Pancreas (tissue), 10 donors: ENCODE measurements around the gene SYNGAP1. TPM values are rescaled to one million over a fixed set of nuclear protein-coding genes. Genes with fewer than 3 reads are reported as not detected.
A peak's percentile ranks its signal among the peaks of the same experiment; 100 is the strongest.

ENCODE experiments used
- ATAC-seq, 4 donors: fragments of 200-7000 bp; cut with Tn5 transposase; one replicate each; pipeline versions ENCODE4 v1.8.0 to v1.9.1; 2020; ENCODE audit warnings: mild to moderate bottlenecking in 4 of 4, moderate library complexity in 4 of 4
- DNase-seq, 6 donors: peaks; one replicate each; pipeline ENCODE4 v3.0.0-alpha.2; 2020
- FAIRE-seq: peaks from 2 replicates; lab custom pipeline; 2012; peaks lifted over from hg19 to GRCh38; lab: Jason Lieb, UNC
- H3K27ac ChIP-seq, 4 donors: fragments of 200-600 bp; sonication (generic); 1 replicate in 3 of 4; 2 replicates in 1 of 4; pipeline versions ENCODE4 v1.5.0 to v1.8.0; 2020
- H3K27me3 ChIP-seq, 4 donors: fragments of 200-600 bp; one replicate each; pipeline ENCODE4 v1.8.0; 2021
- H3K36me3 ChIP-seq, 3 donors: fragments of 200-600 bp; sonication (generic) in 1 of 3; one replicate each; pipeline versions ENCODE4 v1.5.0 to v1.8.0; 2020 to 2021
- H3K4me1 ChIP-seq, 3 donors: fragments of 200-600 bp; one replicate each; pipeline ENCODE4 v1.8.0; 2021
- H3K4me3 ChIP-seq, 4 donors: fragments of 200-600 bp; sonication (generic) in 2 of 4; one replicate each; pipeline versions ENCODE4 v1.5.0 to v1.8.0; 2020 to 2021
- H3K9me3 ChIP-seq, 4 donors: fragments of 200-600 bp; one replicate each; pipeline ENCODE4 v1.8.0; 2021
- WGBS, 2 donors: extraction: QIAGEN DNeasy Blood & Tissue Kit; methylation state at CpG; one replicate each; pipeline ENCODE4 v1.1.7; 2013; 5-methylcytosine and 5-hydroxymethylcytosine counted together
- intact Hi-C, 3 donors: fragments of 100-400 bp; cut with DNase I; formaldehyde crosslinking; loops; one replicate each; pipeline versions ENCODE4 v1.11.1 to v1.14.2; 2022
- polyA plus RNA-seq, 2 donors: library from polyadenylated mRNA; stranded (reverse); fragments of 200-250 nt; gene quantifications; one replicate each; pipeline ENCODE4 v1.2.3, GENCODE V29; 2013
- total RNA-seq, 6 donors: library from RNA; stranded (reverse); fragmentation: NEBNext Ultra II Directional in 4 of 6; extraction: Animal tissue kit (Norgen Biotek cat#: 25700) in 4 of 6; gene quantifications; one replicate each; pipeline versions ENCODE4 v1.2.1 to v1.2.4, GENCODE V29; 2021 to 2023
- TF ChIP-seq, protein P1 (sequence below), 4 donors: fragments of 200-600 bp; sonication (generic) in 3 of 4; IDR thresholded peaks; one replicate each; pipeline versions ENCODE4 v1.5.0 to v1.8.0; 2021; ENCODE audit warnings: antibody characterized with exemption in 4 of 4
- donor health status: healthy with polysubstance abuse.
- donor health status: DM: no; HTN: no; CAD: no; lungs with moderate emphysema.
- donor health status: DM: no; HTN: no; CAD: no.
- donor health status: control.
- donor health status: control.
- donor health status: Bipolar disorder and iron deficiency.
- donor health status: DM: yes; HTN: yes; CAD: no.
- donor health status: DM: no; HTN: no; CAD: no.
- donor health status: DM: no; HTN: no; CAD: no.
- donor health status: DM: yes; HTN: yes; CAD: no.

The SYNGAP1 gene
- total and polyA plus RNA-seq, 8 donors, result 4.6 to 16.4 (median 5.8) TPM

DNA sequence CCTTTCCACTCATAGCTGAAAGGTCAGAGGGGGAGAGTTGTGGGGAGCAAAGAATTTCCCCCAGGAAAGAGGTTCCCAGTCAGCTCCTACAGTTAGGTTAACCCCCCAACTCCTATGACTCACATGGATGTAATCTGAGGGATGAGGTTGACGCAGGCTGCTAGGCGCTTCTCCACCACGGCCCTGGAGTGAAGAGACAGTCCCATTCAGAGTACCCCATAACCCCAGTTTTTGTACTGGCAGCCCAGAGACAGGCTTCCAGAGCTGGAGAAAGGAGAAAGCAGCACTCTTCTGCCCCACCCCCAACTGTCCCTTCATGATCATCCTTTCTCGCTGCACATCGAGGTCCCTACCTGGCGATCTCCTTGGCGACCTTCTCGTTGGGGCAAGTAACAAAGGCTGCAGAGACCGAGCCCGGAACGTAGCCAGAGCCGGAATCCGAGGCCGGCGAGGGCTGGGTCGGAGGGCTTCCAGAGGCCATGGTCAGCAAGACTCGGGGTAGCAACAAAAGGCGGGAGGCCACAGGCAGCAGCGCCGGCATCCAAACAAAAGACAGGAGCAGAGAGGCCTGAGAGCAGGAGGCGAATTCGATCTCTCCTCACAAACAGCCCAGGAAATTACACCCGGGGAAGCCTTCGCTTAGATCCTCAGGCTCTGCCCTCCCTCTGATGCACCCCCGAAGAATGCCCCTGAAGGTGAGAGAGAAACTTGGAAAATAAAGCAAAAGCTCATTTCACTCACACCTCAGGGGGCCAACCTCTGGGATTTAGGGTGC lies 2.5 kb upstream of the SYNGAP1 start:
- Histone ChIP-seq H3K27ac (peak overlapping the region; percentile 72 to 95 (median 87)), H3K36me3 (peaks cover 0 to 13% (median 7%) of the 10 kb centered on the region in 3 donors), H3K27me3 (no peaks in the 10 kb centered on the region), H3K4me3 (peak overlapping the region; percentile 44 to 71 (median 54)), H3K4me1 (peaks cover 0 to 21% (median 0%) of the 10 kb centered on the region in 3 donors), H3K9me3 (no peaks in the 10 kb centered on the region)
- WGBS, 2 donors, result 1 to 2% methylated on average over 25 of the region's 25 CpGs
- intact Hi-C loops, result no loop called here
- DNase-seq (peak in 1 of 6 donors; percentile 47), FAIRE-seq (no peak), ATAC-seq (peak in 1 of 4 donors; percentile 5)
- TF ChIP-seq, protein P1, sequence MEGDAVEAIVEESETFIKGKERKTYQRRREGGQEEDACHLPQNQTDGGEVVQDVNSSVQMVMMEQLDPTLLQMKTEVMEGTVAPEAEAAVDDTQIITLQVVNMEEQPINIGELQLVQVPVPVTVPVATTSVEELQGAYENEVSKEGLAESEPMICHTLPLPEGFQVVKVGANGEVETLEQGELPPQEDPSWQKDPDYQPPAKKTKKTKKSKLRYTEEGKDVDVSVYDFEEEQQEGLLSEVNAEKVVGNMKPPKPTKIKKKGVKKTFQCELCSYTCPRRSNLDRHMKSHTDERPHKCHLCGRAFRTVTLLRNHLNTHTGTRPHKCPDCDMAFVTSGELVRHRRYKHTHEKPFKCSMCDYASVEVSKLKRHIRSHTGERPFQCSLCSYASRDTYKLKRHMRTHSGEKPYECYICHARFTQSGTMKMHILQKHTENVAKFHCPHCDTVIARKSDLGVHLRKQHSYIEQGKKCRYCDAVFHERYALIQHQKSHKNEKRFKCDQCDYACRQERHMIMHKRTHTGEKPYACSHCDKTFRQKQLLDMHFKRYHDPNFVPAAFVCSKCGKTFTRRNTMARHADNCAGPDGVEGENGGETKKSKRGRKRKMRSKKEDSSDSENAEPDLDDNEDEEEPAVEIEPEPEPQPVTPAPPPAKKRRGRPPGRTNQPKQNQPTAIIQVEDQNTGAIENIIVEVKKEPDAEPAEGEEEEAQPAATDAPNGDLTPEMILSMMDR (IDR thresholded peaks at IDR 0.05), result no peak

DNA sequence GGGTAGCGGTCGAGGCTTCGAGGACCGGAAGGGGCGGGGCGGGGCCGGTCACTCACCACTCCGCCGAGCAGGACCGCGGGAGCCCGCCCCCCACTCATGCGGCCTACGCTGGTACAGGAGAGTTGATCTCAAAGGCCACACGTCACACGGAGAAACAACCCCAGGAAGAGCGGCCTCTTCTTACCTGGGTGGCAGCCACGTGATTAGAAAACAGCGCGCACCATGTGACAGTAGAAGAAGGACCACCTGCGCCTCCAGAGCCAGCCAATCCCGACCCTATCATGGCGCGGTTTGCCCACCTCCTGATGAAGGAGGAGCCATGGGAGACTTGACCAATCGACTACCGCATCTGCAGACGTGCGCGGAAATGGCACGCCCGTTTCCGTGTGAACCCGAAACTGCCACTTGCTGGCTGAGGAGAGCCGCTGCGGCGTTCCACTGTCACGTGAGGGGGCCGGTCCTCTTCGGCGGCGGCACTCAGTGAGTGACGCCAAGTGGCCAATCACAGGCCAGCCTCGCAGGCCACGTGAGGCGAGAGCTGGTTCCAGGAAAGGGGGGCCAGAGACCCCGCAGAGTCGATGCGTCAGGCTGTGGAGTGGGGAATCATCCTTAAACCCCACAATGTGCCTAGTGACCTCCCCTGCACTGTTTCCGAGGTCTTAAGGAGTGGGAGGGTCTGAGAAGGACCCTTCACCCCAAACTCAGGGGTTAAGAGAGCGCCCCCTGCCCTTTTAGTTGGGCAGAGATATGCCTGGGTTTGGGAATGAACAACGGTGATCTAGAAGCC lies 1.8 kb upstream of the SYNGAP1 start, which contains the start of gene CUTA:
Gene CUTA (minus strand): TSS at position 205 of the 787 bp plus-strand sequence. CDS start 107 bp downstream, at position 98.
- Histone ChIP-seq H3K4me3 (peak within 1 kb of the TSS; percentile 44 to 71 (median 54)), H3K27me3 (no peaks in the 10 kb centered on the region), H3K9me3 (no peaks in the 10 kb centered on the region), H3K27ac (peak within 1 kb of the TSS; percentile 76 to 95 (median 87)), H3K4me1 (peaks cover 0 to 21% (median 0%) of the 10 kb centered on the region in 3 donors), H3K36me3 (peaks cover 0 to 13% (median 7%) of the 10 kb centered on the region in 3 donors)
- peak; percentile 95 to 99 (median 99) for DNase-seq
- FAIRE-seq, result peak; percentile 98
- peak; percentile 94 to 96 (median 94) for ATAC-seq
- WGBS, 2 donors, result 0 to 1% methylated on average over 50 to 51 of the region's 51 CpGs
- TF ChIP-seq, protein P1 (IDR thresholded peaks at IDR 0.05), result no peak
- intact Hi-C loops, result no loop called here

DNA sequence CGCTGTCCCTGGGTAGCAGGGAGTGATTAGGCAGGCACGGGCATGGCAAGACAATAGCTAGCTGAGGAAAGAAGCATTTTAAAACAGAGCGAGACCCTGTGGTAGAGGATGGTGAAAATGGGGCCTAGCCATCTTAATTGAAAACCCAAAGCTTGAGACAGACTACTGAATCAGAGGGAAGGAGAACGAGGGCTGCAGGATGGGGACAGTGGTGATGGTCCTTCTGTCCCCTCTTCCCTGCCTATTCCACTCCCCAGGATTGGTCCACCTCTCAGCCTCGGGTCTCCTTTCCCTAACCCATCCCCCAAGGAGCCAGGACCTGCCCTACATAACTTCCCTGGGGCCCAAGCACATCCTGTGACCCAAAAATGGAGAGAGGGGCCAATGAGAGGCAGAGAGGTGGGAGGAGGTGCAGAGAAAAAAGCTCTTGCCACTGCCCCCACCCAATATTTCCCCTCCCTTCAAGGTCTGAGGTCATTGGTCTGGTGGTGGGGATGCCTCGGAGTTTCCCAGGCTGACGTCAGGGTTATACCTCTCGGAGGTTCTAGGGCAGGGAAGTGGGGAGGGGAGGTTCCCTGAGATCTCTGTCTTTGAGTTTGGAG lies 1.1 kb upstream of the SYNGAP1 start:
- Histone ChIP-seq H3K4me3 (peak overlapping the region in 2 of 4 donors; percentile 44 to 71), H3K36me3 (peaks cover 0 to 7% (median 7%) of the 10 kb centered on the region in 3 donors), H3K27ac (peak overlapping the region; percentile 76 to 95 (median 87)), H3K27me3 (no peaks in the 10 kb centered on the region), H3K9me3 (no peaks in the 10 kb centered on the region), H3K4me1 (peaks cover 0 to 21% (median 0%) of the 10 kb centered on the region in 3 donors)
- TF ChIP-seq, protein P1 (IDR thresholded peaks at IDR 0.05), result no peak
- WGBS, 2 donors, result 49 to 52% methylated on average over 8 of the region's 8 CpGs
- DNase-seq, result no peak
- intact Hi-C loops, result no loop called here
- no peak for ATAC-seq
- no peak for FAIRE-seq

DNA sequence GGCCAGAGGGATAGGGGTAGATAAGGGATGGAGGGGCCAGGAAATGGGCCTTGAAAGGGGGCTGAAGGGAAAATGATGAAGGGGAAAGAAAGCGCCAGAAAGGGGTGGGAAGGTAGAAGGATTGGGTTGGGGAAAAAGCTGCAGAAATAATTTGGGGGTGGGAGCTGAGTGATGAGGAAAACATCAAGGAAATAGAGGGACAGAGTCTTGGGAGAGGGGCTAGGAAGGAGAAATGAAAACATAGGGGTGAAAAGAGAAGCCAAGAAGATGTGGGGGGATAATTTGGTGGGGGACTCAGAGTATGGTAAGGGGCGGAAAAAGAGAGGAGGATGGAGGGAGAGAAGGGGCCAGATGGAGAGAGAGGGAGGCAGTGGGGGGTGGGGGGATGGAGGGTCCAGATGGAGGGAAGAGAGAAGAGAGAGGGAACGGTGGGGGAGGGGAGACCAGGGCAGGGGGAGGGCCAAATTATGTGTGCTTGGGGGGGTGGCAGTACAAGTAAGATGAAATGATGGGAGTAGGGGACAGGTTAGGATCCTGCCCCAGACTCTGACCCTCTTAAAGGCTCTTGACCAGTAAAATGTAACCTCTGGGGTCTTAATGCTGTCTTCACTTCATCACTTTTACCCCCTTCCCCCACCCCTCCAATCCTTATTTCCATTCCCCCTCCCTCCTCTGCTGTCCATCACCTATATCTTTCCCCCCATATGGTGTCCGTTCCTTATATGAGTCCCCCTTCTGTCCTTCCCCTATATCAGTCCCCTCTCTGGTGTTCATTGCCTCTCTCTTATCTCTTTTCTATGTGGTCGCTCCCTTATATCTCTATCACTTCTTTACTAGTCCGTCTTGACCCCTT lies 852 bp downstream of the SYNGAP1 start:
- WGBS, 2 donors, result 51 to 64% methylated on average over 5 to 6 of the region's 6 CpGs
- FAIRE-seq (no peak), DNase-seq (no peak), ATAC-seq (no peak)
- H3K36me3 ChIP-seq, result no peaks in the 10 kb centered on the region
- TF ChIP-seq, protein P1 (IDR thresholded peaks at IDR 0.05), result no peak
- H3K27me3 ChIP-seq, result no peaks in the 10 kb centered on the region
- peaks cover 0 to 23% (median 0%) of the 10 kb centered on the region in 3 donors for H3K4me1 ChIP-seq
- H3K9me3 ChIP-seq, result no peaks in the 10 kb centered on the region
- no peak overlapping the region for H3K27ac ChIP-seq
- H3K4me3 ChIP-seq, result no peak overlapping the region
- intact Hi-C loops, result no loop called here
